SK-N-SH (cell line): ENCODE results near the gene NTRK2. TPM values are rescaled to one million over a fixed set of nuclear protein-coding genes. Genes with fewer than 3 reads are reported as not detected.

Experiments
- CTCF ChIA-PET: fragments of 300-600, 350-600 bp; formaldehyde crosslinking; extraction: SDS; loops from one replicate; lab custom pipeline; 2021; lab: Yijun Ruan, JAX
- POLR2A ChIA-PET: fragments of 350-600 bp; sonication (Branson Sonifier 250); formaldehyde crosslinking; extraction: SDS; loops from one replicate; lab custom pipeline; 2020; ENCODE audit warnings: antibody characterized with exemption, inconsistent platforms; lab: Yijun Ruan, JAX
- DNase-seq: peaks from one replicate; pipeline ENCODE4 v3.0.0; 2012
- H2AFZ ChIP-seq: fragments of 200-600 bp; sonication (generic); 2 replicates; pipeline ENCODE4 v1.8.1; 2016; ENCODE audit warnings: antibody characterized with exemption, mild to moderate bottlenecking, low read depth
- H3F3A ChIP-seq: fragments of 200-600 bp; sonication (generic); replicated peaks from 2 replicates; pipeline ENCODE3; 2016; ENCODE audit warnings: antibody characterized with exemption, mild to moderate bottlenecking; ENCODE audit not compliant: insufficient read depth
- H3K27ac ChIP-seq, 2 experiments: fragments of 200-500 bp in 1 of 2; fragments of 200-600 bp in 1 of 2; sonication (Bioruptor generic) in 1 of 2; sonication (generic), shearing (Covaris generic) in 1 of 2; 2 replicates each; pipeline versions ENCODE4 v1.5.1 to v1.6.1; 2014 to 2016; ENCODE audit warnings: low read depth in 2 of 2, inconsistent platforms in 1 of 2, low read length in 1 of 2, mild to moderate bottlenecking in 1 of 2, mixed read lengths in 1 of 2
- H3K27me3 ChIP-seq: fragments of 200-600 bp; sonication (generic), shearing (Covaris generic); 2 replicates; pipeline ENCODE4 v1.6.1; 2016; ENCODE audit warnings: mixed run types; ENCODE audit not compliant: insufficient read depth
- H3K36me3 ChIP-seq, 2 experiments: fragments of 200-500 bp in 1 of 2; fragments of 200-600 bp in 1 of 2; sonication (Bioruptor generic) in 1 of 2; sonication (generic) in 1 of 2; replicated peaks in 1 of 2; 2 replicates each; pipeline versions ENCODE3 to v1.5.1; 2014 to 2016; ENCODE audit warnings: low read length in 1 of 2, mild to moderate bottlenecking in 1 of 2; ENCODE audit not compliant: insufficient read depth in 2 of 2, control insufficient read depth in 1 of 2
- H3K4me1 ChIP-seq, 2 experiments: fragments of 200-500 bp in 1 of 2; fragments of 200-600 bp in 1 of 2; sonication (Bioruptor generic) in 1 of 2; sonication (generic), shearing (Covaris generic) in 1 of 2; 2 replicates each; pipeline versions ENCODE4 v1.5.1 to v1.6.1; 2014 to 2016; ENCODE audit warnings: low read depth in 1 of 2, low read length in 1 of 2, mixed run types in 1 of 2; ENCODE audit not compliant: insufficient read depth in 2 of 2, control insufficient read depth in 1 of 2
- H3K4me2 ChIP-seq: fragments of 200-600 bp; sonication (generic), shearing (Covaris generic); 2 replicates; pipeline ENCODE4 v1.6.1; 2017; ENCODE audit warnings: mixed run types
- H3K4me3 ChIP-seq, 2 experiments: fragments of 200-500 bp in 1 of 2; fragments of 200-600 bp in 1 of 2; sonication (Bioruptor generic) in 1 of 2; sonication (generic), shearing (Covaris generic) in 1 of 2; 2 replicates each; pipeline versions ENCODE4 v1.5.1 to v1.8.1; 2014 to 2016; ENCODE audit warnings: low read depth in 2 of 2, inconsistent platforms in 1 of 2, low read length in 1 of 2, mild to moderate bottlenecking in 1 of 2, mixed read lengths in 1 of 2, moderate library complexity in 1 of 2
- H3K79me2 ChIP-seq: fragments of 200-600 bp; sonication (generic); 2 replicates; pipeline ENCODE4 v1.8.1; 2017; ENCODE audit warnings: mild to moderate bottlenecking; ENCODE audit not compliant: insufficient read depth
- H3K9ac ChIP-seq: fragments of 200-600 bp; sonication (generic); 2 replicates; pipeline ENCODE4 v1.6.1; 2017; ENCODE audit warnings: mixed run types
- H3K9me2 ChIP-seq: fragments of 200-600 bp; sonication (generic); 2 replicates; pipeline ENCODE4 v1.6.1; 2017; ENCODE audit warnings: mixed run types
- H3K9me3 ChIP-seq: fragments of 200-600 bp; sonication (generic); 2 replicates; pipeline ENCODE4 v1.6.1; 2017; ENCODE audit warnings: mixed run types, mild to moderate bottlenecking, moderate library complexity
- H4K20me1 ChIP-seq: fragments of 200-600 bp; sonication (generic); 2 replicates; pipeline ENCODE4 v1.6.1; 2017; ENCODE audit warnings: mild to moderate bottlenecking, mixed run types; ENCODE audit not compliant: insufficient read depth
- CHD2 ChIP-seq: fragments of 150-350 bp; IDR thresholded peaks from 2 replicates; pipeline ENCODE4 v1.6.1; 2018; ENCODE audit warnings: low read length; ENCODE audit not compliant: partially characterized antibody
- EZH2phosphoT487 ChIP-seq: fragments of 200-600 bp; sonication (generic); IDR thresholded peaks from 2 replicates; pipeline ENCODE4 v1.6.1; 2017; ENCODE audit warnings: low read depth, mixed run types, mild to moderate bottlenecking, antibody characterized with exemption, moderate library complexity, borderline replicate concordance
- FOXJ3 ChIP-seq: sonication (generic); formaldehyde crosslinking; IDR thresholded peaks from 2 replicates; pipeline ENCODE4 v1.5.1; 2020; ENCODE audit warnings: mild to moderate bottlenecking, missing genetic modification reagents
- GABPA ChIP-seq: IDR thresholded peaks from 2 replicates; pipeline ENCODE4 v1.4.0; 2012; ENCODE audit warnings: low read depth, mild to moderate bottlenecking
- MAX ChIP-seq: IDR thresholded peaks from 2 replicates; pipeline ENCODE4 v1.4.0; 2012; ENCODE audit warnings: low read depth
- RAD21 ChIP-seq: IDR thresholded peaks from 2 replicates; pipeline ENCODE4 v1.6.1; 2012; ENCODE audit warnings: mild to moderate bottlenecking, low read length
- RCOR1 ChIP-seq: fragments of 150-350 bp; IDR thresholded peaks from 2 replicates; pipeline ENCODE4 v1.6.1; 2017; ENCODE audit warnings: antibody characterized with exemption, low read length
- REST ChIP-seq: IDR thresholded peaks from 2 replicates; pipeline ENCODE4 v1.6.1; 2012; ENCODE audit warnings: mild to moderate bottlenecking, low read depth, low read length, moderate library complexity
- RFX5 ChIP-seq: IDR thresholded peaks from 2 replicates; pipeline ENCODE4 v1.6.1; 2012; ENCODE audit warnings: mild to moderate bottlenecking, improper control_type of control experiment, low read length
- SIN3A ChIP-seq: IDR thresholded peaks from 2 replicates; pipeline ENCODE4 v1.6.1; 2012; ENCODE audit warnings: low read depth, mild to moderate bottlenecking, low read length, moderate library complexity, borderline replicate concordance
- TCF12 ChIP-seq: IDR thresholded peaks from 2 replicates; pipeline ENCODE4 v1.4.0; 2012
- ZBTB33 ChIP-seq: IDR thresholded peaks from 2 replicates; pipeline ENCODE4 v1.4.0; 2012; ENCODE audit warnings: low read depth, borderline replicate concordance
- WGBS: methylation state at CpG from one replicate; pipeline ENCODE4 v1.1.6; 2017; ENCODE audit warnings: low lambda C conversion rate; 5-methylcytosine and 5-hydroxymethylcytosine counted together
- polyA plus RNA-seq, 3 experiments: library from polyadenylated mRNA; depleted of rRNA; stranded (reverse); fragments of >200 nt; gene quantifications; 2 replicates each; pipeline ENCODE4 v1.2.3, GENCODE V29; 2012
- TF ChIP-seq, protein P1 (sequence below): fragments of 150-350 bp; IDR thresholded peaks from 2 replicates; pipeline ENCODE4 v1.6.1; 2017; ENCODE audit warnings: antibody characterized with exemption, low read length, low read depth, borderline replicate concordance
- TF ChIP-seq, protein P2 (sequence below): fragments of 150-350 bp; IDR thresholded peaks from 2 replicates; pipeline ENCODE4 v1.6.1; 2016; ENCODE audit warnings: mild to moderate bottlenecking, low read depth, low read length

NTRK2 gene
- polyA plus RNA-seq, 1 of the 3 experiments (the other 2 are of a cell fraction) = 0.05 TPM

- H3K79me2 ChIP-seq = no peaks in the 10 kb centered on the region
- H3K4me1 ChIP-seq = no peaks in the 10 kb centered on the region
- H3K4me3 ChIP-seq = no peak overlapping the region
- no peaks in the 10 kb centered on the region for H3F3A ChIP-seq
- no peaks in the 10 kb centered on the region for H3K9me2 ChIP-seq
- no peak overlapping the region for H3K4me2 ChIP-seq
- no peak for TF ChIP-seq GABPA
- no peak for TF ChIP-seq EZH2phosphoT487
- TF ChIP-seq ZBTB33 = no peak
- TF ChIP-seq, protein P1, sequence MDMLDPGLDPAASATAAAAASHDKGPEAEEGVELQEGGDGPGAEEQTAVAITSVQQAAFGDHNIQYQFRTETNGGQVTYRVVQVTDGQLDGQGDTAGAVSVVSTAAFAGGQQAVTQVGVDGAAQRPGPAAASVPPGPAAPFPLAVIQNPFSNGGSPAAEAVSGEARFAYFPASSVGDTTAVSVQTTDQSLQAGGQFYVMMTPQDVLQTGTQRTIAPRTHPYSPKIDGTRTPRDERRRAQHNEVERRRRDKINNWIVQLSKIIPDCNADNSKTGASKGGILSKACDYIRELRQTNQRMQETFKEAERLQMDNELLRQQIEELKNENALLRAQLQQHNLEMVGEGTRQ = no peak
- no peak for TF ChIP-seq FOXJ3 (CRISPR knock-in tag)
- no peak for TF ChIP-seq TCF12
- H3K27me3 ChIP-seq = peaks cover 5% of the 10 kb centered on the region; the same call in 1 of the 2 replicates
- 70% methylated on average over 1 of the region's 1 CpG for WGBS
- no peak for DNase-seq
- H3K36me3 ChIP-seq = no peaks in the 10 kb centered on the region
- H2AFZ ChIP-seq = no peak overlapping the region
- no peak overlapping the region for H3K27ac ChIP-seq
- POLR2A ChIA-PET = no interaction called here
- H3K9me3 ChIP-seq = no peaks in the 10 kb centered on the region
- H3K9ac ChIP-seq = no peak overlapping the region
- no peaks in the 10 kb centered on the region for H4K20me1 ChIP-seq
- CTCF ChIA-PET = no interaction called here
Observed at GRCh38 chr9:84815554-84815953, 146.0 kb downstream of the NTRK2 start.

- Histone ChIP-seq H3F3A (no peaks in the 10 kb centered on the region), H3K4me1 (no peaks in the 10 kb centered on the region), H3K9me2 (no peaks in the 10 kb centered on the region), H3K79me2 (no peaks in the 10 kb centered on the region), H4K20me1 (no peaks in the 10 kb centered on the region), H3K4me3 (no peak overlapping the region), H3K9me3 (no peaks in the 10 kb centered on the region), H3K9ac (no peak overlapping the region), H3K27me3 (peaks cover 5% of the 10 kb centered on the region; the same call in 1 of the 2 replicates), H3K36me3 (no peaks in the 10 kb centered on the region), H2AFZ (no peak overlapping the region), H3K27ac (no peak overlapping the region), H3K4me2 (no peak overlapping the region)
- TF ChIP-seq CHD2 (no peak), MAX (no peak), RCOR1 (no peak), REST (no peak), SIN3A (no peak), RAD21 (no peak), RFX5 (no peak)
- TF ChIP-seq, protein P2, sequence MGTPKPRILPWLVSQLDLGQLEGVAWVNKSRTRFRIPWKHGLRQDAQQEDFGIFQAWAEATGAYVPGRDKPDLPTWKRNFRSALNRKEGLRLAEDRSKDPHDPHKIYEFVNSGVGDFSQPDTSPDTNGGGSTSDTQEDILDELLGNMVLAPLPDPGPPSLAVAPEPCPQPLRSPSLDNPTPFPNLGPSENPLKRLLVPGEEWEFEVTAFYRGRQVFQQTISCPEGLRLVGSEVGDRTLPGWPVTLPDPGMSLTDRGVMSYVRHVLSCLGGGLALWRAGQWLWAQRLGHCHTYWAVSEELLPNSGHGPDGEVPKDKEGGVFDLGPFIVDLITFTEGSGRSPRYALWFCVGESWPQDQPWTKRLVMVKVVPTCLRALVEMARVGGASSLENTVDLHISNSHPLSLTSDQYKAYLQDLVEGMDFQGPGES = no peak
- DNase-seq = no peak
- POLR2A ChIA-PET = no interaction called here
- CTCF ChIA-PET = no interaction called here
- WGBS = 67% methylated on average over 6 of the region's 6 CpGs
Observed at GRCh38 chr9:84817038-84817437, 147.5 kb downstream of the NTRK2 start.
